T-helper 1 cell (primary cell): ENCODE data around the gene ESYT2.

Experiments
- DNase-seq, 5 donors: peaks; one replicate each; pipeline ENCODE4 v3.0.0-alpha.2; 2012 to 2020

ESYT2 gene

GRCh38 chr7:158825628-158826289 lies 3.5 kb downstream of the ESYT2 start:
- DNase-seq: no peak

- peak; percentile 15 to 90 (median 48) for DNase-seq
Observed at GRCh38 chr7:158824028-158824427, 5.3 kb downstream of the ESYT2 start.

- peak in 1 of 5 donors; percentile 52 for DNase-seq
Observed at GRCh38 chr7:158821171-158822031, 7.9 kb downstream of the ESYT2 start.

- no peak for DNase-seq
Observed at GRCh38 chr7:158820656-158821055, 8.7 kb downstream of the ESYT2 start.

- peak in 1 of 5 donors; percentile 54 for DNase-seq
Observed at GRCh38 chr7:158819571-158820203, 9.6 kb downstream of the ESYT2 start.

DNA sequence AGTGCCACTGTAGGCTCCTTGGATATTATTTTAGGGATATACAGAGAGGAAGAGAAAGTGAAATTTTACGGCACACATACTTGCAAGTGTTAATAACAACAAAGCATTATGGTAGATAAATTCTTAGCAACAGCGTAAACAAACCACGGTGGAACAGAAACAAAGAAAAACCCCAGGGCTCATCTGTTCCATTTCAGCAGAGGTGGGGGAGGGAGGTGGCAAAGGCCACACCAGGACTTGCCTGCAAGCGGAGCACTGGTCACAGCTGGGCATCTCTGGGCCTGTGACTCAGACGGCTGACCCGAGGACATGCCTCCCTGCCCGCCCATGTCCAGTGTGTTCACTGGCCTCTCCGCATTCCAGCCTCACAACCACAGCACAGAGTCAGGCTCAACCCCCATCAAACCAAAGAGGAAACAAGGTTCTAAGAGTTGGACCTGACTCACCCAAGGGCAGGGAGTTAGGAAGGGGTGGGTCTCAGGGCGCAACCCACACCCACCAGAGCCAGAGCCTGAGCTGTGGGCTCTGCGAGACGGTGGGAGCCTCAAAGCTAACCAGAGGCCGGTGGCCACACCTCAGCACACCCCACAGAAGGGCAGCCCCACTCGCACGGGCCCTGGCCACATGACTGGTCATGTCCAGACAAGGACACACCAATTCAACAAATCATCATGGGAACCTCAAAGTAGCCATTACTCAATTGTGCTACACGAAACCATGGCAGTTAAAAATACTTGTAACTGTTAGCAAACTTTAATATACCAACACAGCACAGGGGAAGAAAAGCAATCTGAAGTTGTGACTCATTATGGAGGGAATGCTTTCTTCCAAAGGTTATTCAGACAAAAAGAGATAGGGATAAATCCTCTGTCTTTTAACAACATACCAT lies 10.7 kb downstream of the ESYT2 start:
- DNase-seq: peak; percentile 44 to 83 (median 67)

DNA sequence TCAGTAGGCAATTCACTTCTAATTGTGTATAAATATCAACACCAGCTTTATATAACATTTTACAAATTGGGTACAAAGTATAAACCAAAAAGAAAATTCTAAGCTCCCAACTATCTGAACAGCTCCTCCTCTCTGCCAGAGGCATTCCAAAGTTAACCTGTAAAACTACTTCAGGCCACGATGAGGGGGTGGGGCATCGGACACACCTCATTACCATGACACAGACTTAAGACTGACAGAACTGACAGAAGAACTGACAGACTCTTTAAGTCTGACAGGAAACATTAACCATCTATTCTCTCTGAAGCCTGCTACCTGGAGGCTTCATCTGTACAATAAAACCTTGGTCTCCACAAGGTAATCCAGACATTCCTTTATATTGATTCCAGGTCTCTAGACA lies 12.3 kb downstream of the ESYT2 start:
- no peak for DNase-seq

- no peak for DNase-seq
Observed at GRCh38 chr7:158816271-158816670, 13.0 kb downstream of the ESYT2 start.

DNA sequence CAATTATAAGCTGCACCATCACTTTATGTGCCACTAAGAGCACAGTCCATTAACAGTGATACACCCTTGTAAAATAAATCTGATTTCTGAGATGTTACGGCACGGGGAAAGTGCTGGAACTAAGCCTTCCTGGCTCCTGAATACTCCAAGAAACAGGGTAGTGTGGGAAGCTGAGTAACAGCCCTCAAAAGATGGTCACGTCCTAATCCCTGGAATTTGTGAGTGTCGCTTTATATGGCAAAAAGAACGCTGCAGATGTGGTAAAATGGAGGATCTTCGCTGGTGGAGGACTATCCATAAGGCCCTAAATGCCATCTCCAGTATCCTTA lies 13.5 kb downstream of the ESYT2 start:
- DNase-seq: no peak

DNA sequence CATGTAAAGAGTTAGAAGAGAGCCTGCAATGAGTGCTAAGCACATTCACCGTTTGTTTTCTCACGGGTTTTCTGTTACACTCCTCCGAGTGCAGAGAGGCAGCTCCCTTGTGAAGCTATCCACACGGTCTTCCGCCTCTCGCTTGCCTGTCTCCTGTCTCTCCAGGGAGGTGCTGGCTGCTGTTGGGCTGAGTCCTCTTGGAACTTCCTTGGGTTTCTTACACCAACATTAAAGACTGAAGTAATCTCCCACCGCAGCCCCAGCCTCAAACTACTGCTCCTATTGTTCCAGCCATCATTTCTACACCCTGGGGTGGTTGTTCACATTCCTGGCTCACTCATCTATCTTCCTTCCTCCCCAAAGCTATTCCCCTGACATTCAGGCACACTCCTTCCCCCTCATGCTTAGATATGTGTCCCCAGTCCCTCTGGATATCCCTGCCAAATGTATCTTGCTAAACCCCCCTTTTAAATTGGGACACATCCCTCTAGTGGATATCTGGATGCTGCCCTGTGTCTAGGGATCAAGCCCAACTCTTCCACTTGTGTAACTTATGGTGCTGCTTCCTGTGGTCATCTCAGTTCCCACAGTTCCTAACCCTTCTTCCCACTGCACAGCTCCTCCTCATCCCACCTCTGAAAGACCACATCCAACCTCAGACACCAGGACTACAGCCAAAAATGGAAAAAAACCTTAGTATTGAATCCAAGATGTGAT lies 14.1 kb downstream of the ESYT2 start:
- no peak for DNase-seq

GRCh38 chr7:158814637-158815036 lies 14.7 kb downstream of the ESYT2 start:
- peak in 2 of 5 donors; percentile 66 to 72 for DNase-seq

GRCh38 chr7:158812684-158813083 lies 16.6 kb downstream of the ESYT2 start:
- peak in 4 of 5 donors; percentile 23 to 84 (median 62) for DNase-seq

- DNase-seq: no peak
Observed at GRCh38 chr7:158811894-158812293, 17.4 kb downstream of the ESYT2 start.

DNA sequence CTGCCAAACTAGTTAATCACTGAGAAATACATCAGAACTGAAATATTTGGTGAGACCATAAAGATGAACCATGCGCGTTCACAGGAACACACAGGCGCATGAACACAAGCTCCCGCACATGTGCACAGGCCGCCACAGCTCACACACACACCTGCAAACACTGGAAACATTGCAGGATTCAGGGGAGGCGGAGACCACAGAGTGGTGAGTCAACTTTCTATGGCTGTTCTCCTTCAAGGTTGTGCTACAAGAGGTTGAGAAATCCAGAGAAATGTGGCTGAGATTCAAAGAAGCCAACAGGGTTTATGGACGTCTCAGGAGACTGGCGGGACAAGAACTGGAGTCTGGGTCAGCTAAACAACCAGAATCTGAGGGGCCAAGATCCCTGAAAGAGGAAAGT lies 17.8 kb downstream of the ESYT2 start:
- DNase-seq: peak in 1 of 5 donors; percentile 62

GRCh38 chr7:158810846-158811245 lies 18.5 kb downstream of the ESYT2 start:
- no peak for DNase-seq

GRCh38 chr7:158809596-158809995 lies 19.7 kb downstream of the ESYT2 start:
- DNase-seq: no peak

DNA sequence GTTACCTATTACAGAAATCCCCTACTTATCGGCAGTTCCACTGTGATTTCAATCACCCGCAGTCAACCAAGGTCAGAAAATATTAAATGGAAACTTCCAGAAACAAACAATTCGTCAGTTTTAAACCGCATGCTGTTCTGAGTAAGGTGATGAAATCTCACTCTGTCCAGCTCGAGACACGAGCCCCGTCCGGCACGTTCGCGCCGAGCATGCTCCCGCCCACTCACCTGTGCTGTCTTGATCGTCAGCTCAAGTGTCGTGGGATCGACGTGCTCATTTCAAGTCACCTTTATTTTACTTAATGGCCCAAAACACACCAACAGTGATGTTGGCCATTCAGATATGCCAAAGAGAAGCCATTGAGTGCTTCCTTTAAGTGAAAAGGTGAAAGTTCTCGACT lies 21.2 kb downstream of the ESYT2 start:
- no peak for DNase-seq

DNA sequence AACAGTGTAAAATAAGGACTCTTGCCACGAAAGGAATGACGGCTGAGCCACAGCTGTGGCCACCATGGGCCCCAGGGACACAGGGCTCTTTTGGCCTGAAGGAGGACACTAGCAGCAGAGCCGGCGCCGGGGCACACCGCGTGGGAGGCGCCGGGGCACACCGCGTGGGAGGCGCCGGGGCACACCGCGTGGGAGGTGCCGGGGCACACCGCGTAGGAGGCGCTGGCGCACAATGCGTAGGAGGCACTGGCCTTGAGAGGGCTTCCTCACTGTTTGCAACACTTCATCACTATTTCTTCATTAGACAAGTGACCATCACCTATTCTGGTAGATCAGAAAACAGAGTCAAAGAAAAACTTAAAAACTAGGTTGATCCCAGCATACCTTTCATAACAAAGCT lies 23.4 kb downstream of the ESYT2 start:
- DNase-seq: no peak

DNA sequence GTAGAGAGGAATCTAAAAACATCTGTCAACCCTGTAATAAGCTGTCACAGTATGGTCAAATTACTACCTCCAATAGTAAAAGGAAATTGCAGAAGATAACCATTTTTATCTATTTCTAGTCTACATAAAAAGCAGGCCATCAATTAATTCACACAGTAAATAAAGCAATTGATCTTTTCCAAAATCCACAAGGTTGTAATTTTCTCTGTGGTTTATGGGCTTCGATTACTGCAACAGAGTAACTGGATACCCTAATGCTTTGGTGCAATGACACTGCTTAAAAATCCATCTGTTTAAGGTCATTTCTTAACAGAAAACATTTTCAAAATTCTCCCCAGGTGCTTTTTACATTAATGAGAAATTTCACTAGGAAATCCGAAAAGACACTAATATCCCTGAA lies 23.9 kb downstream of the ESYT2 start:
- no peak for DNase-seq

DNA sequence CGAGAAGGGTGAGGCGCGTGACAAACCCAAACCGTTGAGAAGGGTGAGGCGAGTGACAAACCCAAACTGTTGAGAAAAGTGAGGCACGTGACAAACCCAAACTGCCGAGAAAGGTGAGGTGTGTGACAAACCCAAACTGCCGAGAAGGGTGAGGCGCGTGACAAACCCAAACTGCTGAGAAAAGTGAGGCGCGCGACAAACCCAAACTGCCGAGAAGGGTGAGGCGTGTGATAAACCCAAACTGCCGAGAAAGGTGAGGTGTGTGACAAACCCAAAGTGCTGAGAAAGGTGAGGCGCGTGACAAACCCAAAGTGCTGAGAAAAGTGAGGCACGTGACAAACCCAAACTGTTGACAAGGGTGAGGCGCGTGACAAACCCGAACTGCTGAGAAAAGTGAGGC lies 25.0 kb downstream of the ESYT2 start:
- peak in 1 of 5 donors; percentile 26 for DNase-seq

- DNase-seq: peak in 1 of 5 donors; percentile 25
Observed at GRCh38 chr7:158803367-158803969, 25.8 kb downstream of the ESYT2 start.
